NCI-H146 (cell line): ENCODE results near the gene P4HB.
"Not testable (repeated sequence)": the region's sequence is repeated elsewhere in the genome, so short reads cannot be mapped to it uniquely, and the experiment has no call there.

ENCODE experiments used
- DNase-seq: peaks from one replicate; lab custom pipeline; 2025; lab: John Stamatoyannopoulos, UW

Gene P4HB

DNA sequence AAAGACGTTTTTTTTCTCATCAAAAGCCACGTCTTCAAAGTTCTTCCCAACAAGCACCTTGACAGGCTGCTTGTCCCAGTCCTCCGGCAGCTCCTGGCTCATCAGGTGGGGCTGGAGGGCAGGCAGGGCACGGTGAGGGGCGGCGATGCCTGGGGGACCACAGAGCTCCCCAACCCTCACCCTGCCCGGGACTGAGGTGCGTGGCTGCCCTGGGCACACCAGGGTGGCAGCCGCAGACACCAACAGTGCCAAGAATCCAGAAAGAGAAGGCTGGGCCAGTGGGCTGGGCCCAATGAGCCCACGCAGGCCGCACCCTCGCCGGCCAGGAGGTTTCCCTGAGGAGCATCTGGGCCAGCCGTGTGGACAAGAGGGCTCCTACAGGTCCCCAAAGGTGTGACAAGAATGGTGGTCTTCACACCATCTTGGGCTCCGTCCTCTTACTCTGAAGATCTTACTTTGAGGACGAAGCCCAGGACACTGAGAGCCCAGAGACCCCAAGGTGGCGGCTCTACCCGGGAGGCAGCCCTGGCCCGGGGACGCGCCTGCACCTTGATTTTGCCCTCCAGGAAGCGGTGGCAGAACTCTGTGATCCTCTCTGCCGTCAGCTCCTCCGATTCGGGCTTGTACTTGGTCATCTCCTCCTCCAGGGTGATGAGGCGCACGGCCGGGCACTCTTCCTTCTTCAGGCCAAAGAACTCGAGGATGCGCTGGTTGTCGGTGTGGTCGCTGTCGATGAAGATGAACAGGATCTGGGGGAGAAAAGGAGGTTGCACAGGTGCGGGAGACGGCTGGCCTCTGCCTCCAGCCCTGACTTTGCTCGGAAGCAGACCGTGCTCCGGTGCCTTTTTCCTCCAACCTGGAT is 14.2 kb downstream of the P4HB start:
- DNase-seq: no peak

DNA sequence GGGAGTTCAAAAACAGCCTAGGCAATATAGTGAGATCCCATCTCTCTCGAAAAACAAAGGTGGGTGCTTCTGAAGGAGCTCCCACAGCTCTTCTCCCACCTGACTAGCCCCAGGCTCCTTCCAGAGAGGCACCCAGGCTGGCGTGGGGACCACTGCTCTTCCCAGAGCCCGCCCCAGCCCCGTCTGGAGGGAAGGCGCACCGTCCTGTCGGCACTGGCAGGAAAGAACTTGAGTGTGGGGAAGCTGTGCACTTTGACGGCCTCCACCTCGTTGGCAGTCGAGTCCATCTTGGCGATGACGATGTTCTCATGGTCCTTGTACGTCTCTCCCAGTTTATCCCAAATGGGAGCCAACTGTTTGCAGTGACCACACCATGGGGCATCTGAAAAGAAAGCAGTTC is 15.0 kb downstream of the P4HB start:
- no peak for DNase-seq

DNA sequence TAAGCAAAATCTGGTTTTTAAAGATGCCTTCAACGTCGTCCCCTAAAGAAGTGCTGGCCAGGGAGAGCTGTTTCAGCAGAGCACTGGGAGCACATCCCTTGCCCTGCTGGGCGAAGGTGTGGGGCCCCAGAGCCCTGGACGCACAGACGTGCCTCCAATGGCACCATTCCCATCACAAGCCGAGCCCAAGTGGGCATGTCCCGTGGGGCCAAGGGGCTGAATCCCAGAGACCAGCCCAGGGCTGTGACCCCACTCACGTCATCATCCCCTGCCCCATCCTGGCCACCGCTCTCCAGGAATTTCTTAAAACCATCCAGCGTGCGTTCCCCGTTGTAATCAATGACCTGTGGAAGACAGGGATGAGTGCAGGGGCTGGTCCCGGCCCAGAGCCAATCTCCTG is 15.4 kb downstream of the P4HB start:
- DNase-seq: no peak

DNA sequence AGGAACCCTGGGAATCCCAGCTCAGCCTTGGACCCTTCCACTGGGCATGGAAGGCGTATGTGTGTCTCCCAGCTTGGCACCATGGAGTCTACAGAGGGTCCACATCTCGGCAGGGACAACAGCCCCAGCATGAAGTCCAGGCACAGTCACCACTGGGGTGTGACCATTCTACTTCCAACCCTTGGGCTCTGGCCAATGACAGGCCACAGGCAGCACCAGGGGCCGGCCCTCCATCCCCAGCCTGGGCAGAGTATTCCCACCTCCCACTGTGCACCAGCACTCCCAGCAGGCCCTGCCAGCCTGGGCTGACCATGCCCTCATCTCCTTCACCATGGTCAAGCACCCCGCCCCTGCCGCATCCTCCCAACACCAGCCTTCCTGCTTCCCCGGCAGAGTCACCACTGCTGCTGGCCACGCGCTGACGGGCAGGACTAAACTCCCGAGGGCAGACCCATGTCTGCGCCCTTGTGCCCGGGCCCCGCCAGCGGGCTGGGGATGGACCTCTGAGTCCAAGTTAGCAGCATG is 15.9 kb downstream of the P4HB start:
- DNase-seq: no peak

DNA sequence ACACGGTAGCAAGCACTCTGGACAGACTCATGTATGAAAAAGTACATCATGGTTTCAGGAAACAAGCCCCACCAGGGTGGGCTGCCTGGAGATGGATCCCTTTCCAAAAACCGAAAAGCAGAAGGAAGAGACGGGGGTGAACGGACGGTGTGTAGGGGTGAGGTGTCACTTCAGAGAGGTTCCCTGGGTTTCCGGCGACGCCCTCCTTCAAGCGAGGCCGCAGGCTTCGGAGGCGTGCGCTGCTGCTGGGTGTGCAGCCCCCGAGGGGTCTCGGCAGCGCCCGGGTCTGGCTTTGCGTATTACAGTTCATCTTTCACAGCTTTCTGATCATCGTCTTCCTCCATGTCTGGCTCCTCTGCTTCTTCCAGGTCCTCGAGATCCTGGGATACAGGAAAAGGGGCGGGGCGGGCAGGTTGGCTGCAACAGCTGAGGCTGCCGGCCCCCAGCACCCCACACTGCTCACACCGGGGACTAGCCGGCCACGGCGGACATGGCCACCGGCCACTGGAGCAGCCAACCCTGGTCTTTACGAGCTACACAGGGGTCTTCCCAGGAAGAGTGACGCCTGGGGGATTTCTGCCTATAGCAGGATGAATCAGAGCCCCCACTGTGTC is 16.5 kb downstream of the P4HB start:
- no peak for DNase-seq

DNA sequence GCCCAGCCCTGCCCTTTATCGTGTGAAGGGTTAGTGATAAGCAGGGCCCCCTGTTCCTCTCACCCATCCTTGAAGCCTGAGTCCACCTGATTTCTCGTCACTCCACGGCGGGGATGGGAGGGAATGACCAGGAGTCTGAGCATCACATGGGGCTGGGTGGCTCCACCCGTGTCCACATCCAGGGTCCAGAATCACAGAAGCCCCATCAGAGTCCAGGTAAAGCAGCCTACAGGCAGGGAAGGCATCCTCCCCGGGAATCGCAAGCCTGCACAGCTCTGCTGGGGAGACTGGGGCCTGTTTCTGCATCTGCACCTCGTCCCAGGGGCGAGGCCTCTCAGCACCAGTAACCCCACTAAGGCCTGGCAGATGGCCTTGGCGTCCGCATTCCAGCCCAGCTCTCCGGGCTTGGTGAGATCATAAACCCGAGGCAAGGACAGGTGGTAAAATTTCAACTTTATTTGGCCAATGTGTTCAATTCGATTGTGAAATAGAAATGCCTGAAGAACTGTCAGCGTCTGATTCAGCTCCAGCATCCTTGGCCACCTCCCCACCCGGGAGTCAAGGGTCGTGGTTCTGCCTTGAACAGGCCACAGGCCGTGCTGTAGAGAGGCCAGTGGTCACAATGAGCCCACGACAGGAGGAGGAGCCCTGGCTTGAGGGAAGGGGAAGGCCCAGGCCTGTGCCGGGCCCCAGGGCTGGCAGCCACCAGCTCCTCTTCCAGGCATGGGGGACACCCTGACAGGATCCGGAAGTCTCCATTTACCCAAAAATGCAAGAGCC is 17.4 kb downstream of the P4HB start:
- DNase-seq: no peak

DNA sequence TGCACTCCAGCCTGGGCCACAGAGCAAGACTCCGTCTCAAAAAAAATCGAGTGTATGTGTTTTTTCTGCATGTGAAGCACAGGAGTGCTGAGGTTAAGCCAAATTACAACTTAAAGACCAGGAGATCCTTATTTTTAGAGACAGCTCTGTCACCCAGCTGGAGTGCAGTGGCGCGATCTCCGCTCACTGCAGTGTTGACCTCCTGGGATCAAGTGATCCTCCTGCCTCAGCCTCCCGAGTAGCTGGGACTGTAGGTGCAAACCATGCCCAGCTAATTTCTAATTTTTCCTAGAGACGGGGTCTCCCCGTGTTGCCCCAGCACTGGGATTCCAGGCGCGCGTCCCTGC is 18.0 kb downstream of the P4HB start:
- DNase-seq: no peak

DNA sequence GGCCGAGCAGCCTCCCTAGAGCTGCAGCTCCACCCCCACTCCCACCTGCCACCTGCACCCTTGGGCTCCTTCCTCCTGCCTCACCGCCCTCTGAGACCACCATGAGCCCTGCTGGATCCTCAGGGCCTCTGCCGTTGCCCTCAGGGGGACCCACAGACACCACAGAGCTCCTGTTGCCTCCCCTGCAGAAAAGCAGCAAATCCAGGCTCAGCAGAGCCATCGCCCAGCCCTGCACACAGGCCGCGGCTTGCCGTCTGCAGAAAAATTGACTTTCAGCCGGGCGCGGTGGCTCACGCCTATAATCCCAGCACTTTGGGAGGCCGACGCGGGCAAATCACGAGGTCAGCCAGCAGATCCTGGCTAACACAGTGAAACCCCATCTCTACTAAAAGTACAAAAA is 18.5 kb downstream of the P4HB start:
- DNase-seq: no peak

DNA sequence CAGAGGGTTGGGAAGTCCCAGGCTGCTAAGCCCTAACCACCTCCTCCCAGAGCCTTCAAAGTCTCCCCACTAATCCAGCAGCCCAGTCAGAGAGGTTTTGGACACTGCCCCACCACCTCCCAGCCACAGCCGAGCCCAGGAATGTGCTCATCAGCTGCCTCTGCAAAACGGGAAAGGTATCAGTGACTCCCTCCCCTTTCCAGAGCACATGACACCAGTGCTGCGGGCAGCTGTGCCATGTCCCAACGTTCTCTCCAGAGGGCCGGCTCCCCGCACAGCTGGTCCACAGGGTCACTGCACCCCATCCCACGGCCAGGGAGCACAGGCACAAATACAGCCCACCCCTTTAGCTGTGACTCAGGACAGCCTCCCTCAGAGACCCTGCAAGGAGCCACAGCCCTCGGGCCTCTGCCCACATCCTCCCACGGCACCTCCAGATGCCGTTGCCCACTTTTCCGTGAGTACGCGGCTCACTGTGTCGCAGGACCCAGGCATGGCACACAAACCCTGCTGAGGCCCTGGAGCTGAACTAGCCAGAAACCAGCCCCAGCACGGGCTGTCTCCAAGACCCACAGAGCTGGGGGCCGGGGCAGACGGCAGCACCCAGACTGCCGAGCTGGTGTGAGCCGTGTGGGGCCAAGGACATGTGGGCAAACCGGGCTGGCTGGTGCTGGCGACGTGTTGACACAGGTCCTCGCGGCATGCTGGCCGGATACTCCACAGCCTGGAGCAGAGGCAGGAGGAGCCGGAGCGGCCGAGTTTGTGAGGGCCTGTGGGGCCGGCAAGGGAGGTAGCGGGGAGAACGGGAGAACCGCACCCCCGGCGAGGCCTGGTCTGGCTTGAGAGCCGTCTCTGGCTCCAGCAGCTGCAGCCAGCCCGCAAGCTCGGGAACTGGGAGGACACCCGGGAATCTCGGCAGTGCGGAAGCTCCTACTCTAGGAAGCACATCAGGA is 19.2 kb downstream of the P4HB start:
- no peak for DNase-seq

DNA sequence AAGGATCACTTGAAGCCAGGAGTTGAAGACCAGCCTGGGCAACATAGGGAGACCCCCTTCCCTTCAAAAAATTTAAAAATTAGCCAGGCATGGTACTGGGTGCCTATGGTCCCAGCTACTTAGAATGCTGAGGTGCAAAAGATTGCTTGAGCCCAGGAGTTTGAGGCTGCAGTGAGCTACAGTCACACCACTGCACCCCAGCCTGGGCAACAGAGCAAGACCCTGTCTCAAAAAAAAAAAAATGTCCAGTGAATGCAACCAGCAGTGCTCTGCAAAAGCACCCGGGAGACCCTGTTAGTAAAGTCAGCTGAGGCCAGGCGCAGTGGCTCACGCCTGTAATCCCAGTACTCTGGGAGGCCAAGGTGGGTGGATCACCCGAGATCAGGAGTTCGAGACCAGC is 20.3 kb downstream of the P4HB start:
- not testable (repeated sequence) for DNase-seq

DNA sequence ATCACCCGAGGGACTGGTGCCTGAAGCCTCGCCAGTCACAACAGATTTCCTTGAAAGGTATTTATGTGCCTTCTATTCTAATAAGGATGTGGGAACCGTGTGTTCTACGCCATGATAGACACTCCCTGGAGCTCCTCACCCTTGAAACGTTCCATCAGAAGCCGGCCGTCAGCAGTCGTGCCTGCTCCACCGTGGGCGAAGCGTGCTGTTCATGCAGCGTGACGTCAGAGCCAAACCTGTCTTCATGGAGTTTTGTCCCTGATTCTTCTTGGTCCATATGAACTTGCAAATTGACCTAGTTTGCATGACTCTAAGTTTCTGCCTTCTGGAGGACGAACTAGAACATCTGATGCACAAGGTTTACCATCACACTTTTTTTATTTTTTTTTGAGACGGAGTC is 21.0 kb downstream of the P4HB start:
- DNase-seq: no peak

DNA sequence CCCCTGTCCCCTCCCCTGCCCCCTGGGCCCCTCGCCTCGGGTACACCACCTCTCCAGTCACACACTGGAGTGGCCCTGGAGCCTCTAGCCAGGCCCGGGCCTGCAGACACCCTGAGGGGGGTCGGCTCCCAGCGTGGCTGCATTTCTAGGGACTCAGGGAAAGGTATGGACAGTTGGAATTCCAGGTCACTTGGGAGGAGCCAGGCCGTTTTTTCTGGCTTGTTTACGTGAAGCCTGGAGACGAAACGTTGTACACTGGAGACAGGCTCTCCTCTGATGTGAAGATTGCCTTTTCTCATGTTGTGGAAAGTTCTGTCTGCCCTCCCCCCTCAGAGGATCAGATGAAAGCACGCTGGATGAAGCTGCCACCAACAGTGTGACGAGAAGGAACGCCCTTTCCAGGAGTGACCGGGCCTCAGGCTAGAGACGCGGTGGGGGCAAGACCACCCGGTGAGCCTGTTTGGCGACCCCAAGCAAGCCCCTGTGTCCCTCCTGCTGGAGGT is 21.5 kb downstream of the P4HB start:
- no peak for DNase-seq

DNA sequence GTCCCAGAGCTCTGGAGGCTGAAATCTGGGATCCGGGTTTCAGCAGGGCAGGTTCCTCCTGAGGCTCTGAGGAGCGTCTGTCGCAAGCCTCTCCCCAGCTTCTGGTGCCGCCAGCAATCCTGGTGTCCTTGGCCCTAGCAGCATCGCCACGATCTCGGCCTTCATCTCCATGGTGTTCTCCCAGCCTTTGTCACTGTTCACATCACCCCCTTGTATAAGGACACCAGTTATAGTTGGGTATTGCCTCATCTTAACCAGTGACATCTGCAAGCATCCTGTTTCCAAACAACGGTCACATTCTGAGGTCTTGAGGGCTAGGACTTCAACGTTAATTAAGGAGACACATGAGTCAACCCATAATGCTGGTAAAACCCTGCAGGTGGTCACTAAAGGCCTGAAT is 22.7 kb downstream of the P4HB start:
- no peak for DNase-seq

DNA sequence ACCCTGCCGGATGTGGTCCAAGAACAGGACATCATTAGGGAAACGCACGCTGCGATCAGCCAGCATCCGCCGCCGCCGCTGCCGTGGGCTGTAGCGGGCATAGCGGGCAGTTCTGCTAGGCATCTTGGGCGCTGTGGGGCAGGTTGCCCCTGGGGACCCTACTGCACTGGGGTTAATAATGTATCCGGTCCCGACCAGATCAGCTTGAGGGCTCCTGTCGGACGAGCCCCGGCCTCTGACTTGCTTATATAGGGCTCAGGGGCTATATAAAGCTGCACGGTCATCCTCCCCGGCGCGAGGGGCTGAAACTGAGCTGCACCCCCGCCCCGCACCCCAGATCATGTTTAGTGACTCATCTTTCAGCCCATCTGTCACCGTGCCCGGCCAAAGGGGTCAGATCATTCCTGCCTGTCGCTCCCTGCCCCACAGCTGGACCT is 25.5 kb downstream of the P4HB start, which contains the start of gene PPP1R27:
Gene PPP1R27 (minus strand): TSS at position 220 of the 437 bp plus-strand sequence. CDS start 97 bp downstream, at position 123.
- no peak for DNase-seq

DNA sequence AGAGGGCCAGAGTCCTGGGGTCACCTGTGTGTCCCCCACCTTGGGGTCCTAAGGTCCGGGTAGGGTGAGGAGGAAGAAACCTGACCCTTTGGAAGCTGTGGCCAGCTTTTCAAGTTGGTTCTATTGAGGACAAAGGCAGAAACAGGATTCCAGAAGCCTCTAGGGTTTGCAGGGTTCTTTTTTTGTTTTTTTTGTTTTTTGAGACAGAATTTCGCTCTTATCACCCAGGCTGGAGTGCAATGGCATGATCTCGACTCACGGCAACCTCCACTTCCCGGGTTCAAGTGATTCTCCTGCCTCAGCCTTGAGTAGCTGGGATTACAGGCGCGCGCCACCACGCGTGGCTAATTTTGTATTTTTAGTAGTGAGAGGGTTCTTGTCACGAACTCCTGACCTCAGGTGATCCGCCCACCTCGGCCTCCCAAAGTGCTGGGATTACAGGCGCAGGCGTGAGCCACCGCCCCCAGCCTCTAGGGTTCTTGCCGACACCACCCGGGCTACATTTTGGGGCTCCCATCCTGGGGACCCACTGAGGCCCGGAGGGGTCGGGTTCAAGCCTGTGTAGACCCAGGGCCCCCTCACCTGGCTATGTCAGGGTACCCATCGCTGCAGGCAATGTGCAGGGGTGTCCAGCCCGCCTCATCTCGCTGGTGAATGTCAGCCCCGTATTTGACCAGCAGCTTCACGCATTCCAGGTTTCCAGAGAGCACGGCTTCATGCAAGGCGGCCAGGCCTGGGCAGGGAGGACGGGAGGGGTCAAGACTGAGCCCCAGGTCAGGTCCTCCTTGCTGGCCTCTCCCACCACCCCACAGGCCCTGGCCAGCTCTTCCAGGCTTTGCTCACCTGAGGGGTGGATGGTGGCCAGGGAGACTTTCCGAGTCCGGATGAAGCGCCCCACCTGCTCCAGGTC is 26.2 kb downstream of the P4HB start:
- no peak for DNase-seq

DNA sequence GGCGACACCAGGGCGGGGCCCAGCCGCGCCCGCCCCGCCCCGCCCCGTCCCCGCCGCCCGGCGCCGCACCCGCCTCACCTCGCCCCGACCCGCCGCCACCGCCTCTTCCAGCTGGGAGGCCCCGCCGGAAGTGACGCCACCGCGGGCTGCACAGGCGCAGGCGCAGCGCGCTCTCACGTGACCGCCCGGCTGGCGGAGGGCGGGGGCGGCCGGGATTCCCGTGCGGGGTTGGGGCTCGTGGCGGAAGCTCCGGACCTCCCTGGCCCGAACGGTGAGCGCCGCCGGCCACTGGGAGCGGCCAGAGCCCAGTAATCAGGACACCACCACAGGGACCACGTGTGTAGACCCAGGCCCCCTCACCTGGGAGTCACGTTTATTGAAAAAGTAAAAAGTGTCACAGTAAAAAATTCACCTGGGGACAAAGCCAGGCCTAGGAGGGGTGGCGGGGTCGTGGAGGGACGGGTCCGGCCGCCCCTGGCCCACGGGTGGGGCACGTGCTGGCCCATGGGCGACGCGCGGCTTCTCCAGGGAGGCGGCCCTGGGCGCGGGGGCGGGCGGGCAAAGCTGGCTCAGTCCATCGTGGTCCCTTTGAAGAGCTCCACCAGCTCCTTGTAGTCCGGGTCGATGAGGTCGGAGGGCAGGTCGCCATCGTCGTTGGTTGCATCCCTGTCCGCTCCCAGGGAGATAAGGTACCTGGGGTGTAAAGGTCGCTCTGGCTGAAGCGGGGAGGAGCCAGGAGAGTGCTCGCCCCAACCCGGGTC is 27.0 kb downstream of the P4HB start, which contains the start of gene MCRIP1:
Gene MCRIP1 (minus strand): TSS at position 132 of the 761 bp plus-strand sequence. CDS start 8,785 bp downstream, outside the sequence.
- peak; percentile 94 for DNase-seq

DNA sequence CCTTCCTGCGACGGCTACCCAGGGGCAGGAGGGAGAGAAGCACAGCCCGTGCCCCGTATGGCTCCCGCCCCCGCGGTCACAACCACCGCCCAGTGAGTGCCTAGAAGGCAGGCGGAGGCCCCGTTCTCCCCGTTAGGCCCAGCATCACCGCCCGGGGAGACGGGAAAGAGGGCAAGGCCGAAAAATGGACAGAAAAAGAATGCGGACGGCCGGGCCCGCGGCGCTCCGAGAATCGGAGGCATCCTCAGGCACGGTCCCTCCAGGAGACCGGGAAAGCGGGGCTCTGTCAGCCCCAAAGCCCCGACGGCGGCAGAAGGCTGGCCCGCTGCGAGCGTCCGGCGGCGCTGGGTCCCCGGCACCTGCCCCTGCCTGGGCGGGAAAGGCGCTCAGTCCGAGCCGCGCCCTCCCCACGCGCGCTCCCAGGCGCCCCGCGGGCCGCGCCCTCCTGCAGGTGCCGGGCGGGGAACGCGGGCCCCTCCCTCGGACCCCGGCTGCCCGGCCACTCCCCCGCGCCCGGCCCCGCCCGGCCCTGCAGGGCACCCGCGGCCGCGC is 27.7 kb downstream of the P4HB start:
- DNase-seq: no peak

DNA sequence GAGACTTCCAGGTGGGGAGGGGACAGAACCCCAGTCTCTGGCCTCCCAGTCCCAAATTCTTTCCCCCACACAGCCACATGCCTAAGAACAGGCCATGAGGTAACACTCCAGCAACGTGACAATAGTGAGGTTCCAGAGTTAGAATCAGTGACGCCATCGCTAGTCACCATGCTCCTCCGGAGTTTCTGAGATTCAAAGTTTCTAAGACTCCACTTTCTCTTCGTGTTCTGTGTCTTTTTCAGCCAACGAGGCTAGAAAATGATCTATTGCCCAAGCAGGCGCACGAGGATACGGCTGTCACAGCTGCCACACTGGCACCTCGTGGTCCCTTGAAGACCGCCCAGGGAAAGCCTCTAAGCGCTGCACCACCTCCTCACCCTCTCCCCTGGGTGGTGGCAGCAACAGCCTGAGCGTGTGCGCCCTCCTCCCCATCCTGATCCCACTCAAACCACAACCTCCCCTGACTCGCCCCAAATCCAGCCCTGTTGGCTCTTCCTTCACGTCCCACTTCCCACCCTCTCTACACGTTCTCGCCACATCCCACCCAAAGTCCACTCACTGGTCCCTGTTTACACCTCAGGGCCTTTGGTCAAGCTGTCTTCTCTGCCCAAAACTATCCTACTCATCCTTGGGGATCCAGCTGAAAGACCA is 28.3 kb downstream of the P4HB start:
- DNase-seq: peak; percentile 44
